ENCODE measurements around the gene HEBP1.

Gene HEBP1

DNA sequence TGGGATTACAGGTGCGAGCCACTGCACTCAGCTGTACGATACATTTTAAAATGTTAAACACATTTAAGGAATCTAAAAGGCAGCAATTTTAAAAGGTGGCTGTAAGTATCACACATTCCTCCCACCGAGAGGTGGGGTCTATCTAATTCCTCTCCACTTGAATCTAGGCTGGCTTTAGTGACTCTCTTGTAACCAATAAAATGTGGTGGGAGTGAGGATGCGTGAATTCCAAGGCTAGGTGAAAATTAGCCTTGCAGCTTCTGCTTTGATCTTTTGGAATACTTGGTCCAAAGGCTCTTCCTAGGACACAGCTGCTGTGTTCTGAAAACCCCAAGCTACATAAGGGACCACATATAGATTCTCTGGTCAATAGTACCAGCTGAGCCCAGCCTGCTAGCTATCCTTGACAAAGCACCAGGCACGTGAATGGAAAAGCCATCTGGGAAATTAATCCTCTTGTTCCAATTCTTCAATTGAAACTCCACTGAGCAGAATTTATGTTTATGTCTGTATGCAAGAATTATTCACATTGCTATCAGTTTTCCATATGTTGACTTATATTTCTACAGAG is 39.3 kb downstream of the HEBP1 start:
- Histone ChIP-seq H2AFZ (ENCODE audit: low read depth, low read length) (no peak overlapping the region), H3K79me2 (ENCODE audit: low read length) (no peaks in the 10 kb centered on the region), H3K4me2 (ENCODE audit: low read length) (no peak overlapping the region), H3K36me3 (replicated peaks; ENCODE audit: low read depth, low read length) (no peaks in the 10 kb centered on the region), H3K9me3 (ENCODE audit: insufficient read depth, low read length) (no peaks in the 10 kb centered on the region), H3K9ac (ENCODE audit: low read length) (no peak overlapping the region), H3K4me3 (ENCODE audit: low read length) (no peak overlapping the region), H4K20me1 (ENCODE audit: insufficient read depth, low read length) (no peaks in the 10 kb centered on the region), H3K27ac (ENCODE audit: low read length) (no peak overlapping the region), H3K27me3 (ENCODE audit: low read depth, low read length) (peaks cover 25% of the 10 kb centered on the region), H3K4me1 (ENCODE audit: low read length) (no peaks in the 10 kb centered on the region)
- TF ChIP-seq EZH2phosphoT487 (IDR thresholded peaks at IDR 0.05; ENCODE audit: low read depth) = no peak
- TF ChIP-seq, protein P1, sequence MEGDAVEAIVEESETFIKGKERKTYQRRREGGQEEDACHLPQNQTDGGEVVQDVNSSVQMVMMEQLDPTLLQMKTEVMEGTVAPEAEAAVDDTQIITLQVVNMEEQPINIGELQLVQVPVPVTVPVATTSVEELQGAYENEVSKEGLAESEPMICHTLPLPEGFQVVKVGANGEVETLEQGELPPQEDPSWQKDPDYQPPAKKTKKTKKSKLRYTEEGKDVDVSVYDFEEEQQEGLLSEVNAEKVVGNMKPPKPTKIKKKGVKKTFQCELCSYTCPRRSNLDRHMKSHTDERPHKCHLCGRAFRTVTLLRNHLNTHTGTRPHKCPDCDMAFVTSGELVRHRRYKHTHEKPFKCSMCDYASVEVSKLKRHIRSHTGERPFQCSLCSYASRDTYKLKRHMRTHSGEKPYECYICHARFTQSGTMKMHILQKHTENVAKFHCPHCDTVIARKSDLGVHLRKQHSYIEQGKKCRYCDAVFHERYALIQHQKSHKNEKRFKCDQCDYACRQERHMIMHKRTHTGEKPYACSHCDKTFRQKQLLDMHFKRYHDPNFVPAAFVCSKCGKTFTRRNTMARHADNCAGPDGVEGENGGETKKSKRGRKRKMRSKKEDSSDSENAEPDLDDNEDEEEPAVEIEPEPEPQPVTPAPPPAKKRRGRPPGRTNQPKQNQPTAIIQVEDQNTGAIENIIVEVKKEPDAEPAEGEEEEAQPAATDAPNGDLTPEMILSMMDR (IDR thresholded peaks at IDR 0.05; ENCODE audit: low read depth, low read length) = no peak

DNA sequence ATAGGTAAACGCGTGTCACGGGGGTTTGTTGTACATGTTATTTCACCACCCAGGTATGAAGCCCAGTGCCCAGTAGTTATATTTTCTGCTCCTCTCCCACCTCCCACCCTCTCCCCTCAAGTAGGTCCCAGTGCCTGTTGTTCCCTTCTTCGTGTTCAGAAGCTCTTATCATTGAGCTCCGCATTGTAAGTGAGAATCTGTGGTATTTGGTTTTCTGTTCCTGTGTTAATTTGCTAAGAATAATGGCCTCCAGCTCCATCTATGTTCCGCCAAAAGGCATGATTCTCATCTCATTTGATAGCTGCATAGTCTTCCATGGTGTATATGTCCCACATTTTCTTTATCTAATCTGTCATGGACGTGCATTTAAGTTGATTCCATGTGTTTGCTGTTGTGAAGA is 41.2 kb downstream of the HEBP1 start:
- Histone ChIP-seq H3K4me1 (ENCODE audit: low read length) (no peaks in the 10 kb centered on the region), H3K4me2 (ENCODE audit: low read length) (no peak overlapping the region), H3K4me3 (ENCODE audit: low read length) (no peak overlapping the region), H4K20me1 (ENCODE audit: insufficient read depth, low read length) (no peaks in the 10 kb centered on the region), H3K36me3 (replicated peaks; ENCODE audit: low read depth, low read length) (no peaks in the 10 kb centered on the region), H3K9ac (ENCODE audit: low read length) (no peak overlapping the region), H3K27ac (ENCODE audit: low read length) (no peak overlapping the region), H3K9me3 (ENCODE audit: insufficient read depth, low read length) (no peaks in the 10 kb centered on the region), H3K79me2 (ENCODE audit: low read length) (no peaks in the 10 kb centered on the region), H3K27me3 (ENCODE audit: low read depth, low read length) (peaks cover 18% of the 10 kb centered on the region), H2AFZ (ENCODE audit: low read depth, low read length) (no peak overlapping the region)
- TF ChIP-seq, protein P1 (IDR thresholded peaks at IDR 0.05; ENCODE audit: low read depth, low read length) = no peak

DNA sequence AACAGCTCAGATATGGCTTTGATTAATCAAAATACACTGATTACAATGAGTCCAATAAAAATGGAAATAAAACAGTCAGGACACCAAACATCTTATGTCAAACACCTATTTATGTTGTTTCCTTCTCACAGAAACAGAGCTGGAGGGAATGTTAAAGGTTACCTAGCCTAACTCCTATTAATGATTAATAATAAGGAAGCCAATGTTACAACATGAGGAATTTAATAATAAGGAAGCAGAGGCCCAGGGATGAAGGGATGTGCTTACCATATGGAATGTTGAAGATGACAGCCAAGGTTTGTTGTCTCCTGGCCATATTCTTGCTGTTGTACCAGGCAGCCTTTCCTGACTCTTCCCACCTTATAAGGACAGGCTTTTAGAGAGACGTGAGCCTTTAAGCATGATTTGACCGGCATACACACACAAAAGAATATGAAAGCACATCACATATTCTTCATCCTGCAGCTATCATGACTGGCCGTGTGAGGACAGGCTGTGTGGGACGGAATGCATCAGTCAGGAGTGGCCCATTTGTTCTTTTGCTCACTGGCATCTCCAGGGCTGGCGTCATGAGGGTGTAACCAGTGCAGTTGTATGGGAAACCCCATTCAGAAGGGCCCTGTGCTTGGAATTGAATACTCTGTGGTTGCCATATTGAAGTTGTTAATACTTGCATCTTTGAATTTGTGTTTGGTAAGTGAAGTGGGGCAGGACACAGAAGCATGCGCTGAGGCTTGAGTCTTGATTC is 45.0 kb downstream of the HEBP1 start:
- Histone ChIP-seq H3K27ac (ENCODE audit: low read length) (no peak overlapping the region), H3K27me3 (ENCODE audit: low read depth, low read length) (peaks cover 6% of the 10 kb centered on the region; the same call in 1 of the 2 replicates), H3K9me3 (ENCODE audit: insufficient read depth, low read length) (no peaks in the 10 kb centered on the region)

DNA sequence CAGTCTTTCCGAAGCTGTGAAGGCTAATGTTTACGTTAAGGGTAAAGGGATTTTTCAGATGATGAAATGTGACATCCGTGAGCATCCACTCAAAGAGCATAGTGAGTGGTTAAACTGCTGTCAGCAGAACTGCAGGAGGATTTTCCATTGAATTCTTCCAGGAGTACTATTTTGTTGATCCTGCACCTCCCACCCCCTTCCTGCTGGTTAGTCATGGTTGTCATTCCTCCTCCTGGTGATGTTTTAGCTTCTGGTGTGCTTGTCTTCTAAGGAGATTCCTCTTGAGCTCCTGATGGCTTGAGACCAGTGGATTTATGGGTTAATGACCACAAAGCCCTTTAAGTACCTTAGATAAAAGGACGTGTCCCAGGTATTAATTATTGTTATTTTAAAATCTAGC is 45.7 kb downstream of the HEBP1 start:
- Histone ChIP-seq H3K27ac (ENCODE audit: low read length) (no peak overlapping the region), H3K9me3 (ENCODE audit: insufficient read depth, low read length) (no peaks in the 10 kb centered on the region), H2AFZ (ENCODE audit: low read depth, low read length) (no peak overlapping the region), H3K4me1 (ENCODE audit: low read length) (no peaks in the 10 kb centered on the region), H3K4me3 (ENCODE audit: low read length) (no peak overlapping the region), H3K79me2 (ENCODE audit: low read length) (no peaks in the 10 kb centered on the region), H3K4me2 (ENCODE audit: low read length) (no peak overlapping the region), H4K20me1 (ENCODE audit: insufficient read depth, low read length) (no peaks in the 10 kb centered on the region), H3K27me3 (ENCODE audit: low read depth, low read length) (peaks cover 6% of the 10 kb centered on the region; the same call in 1 of the 2 replicates), H3K36me3 (replicated peaks; ENCODE audit: low read depth, low read length) (no peaks in the 10 kb centered on the region), H3K9ac (ENCODE audit: low read length) (no peak overlapping the region)
- TF ChIP-seq, protein P1 (IDR thresholded peaks at IDR 0.05; ENCODE audit: low read depth, low read length) = no peak
- no peak for TF ChIP-seq EZH2phosphoT487 (IDR thresholded peaks at IDR 0.05; ENCODE audit: low read depth)

More for the DNA sequence above, 45.0 kb downstream of the HEBP1 start:
- no peak overlapping the region for H3K9ac ChIP-seq (ENCODE audit: low read length)
- no peak overlapping the region for H2AFZ ChIP-seq (ENCODE audit: low read depth, low read length)
- no peak overlapping the region for H3K4me2 ChIP-seq (ENCODE audit: low read length)
- no peak overlapping the region for H3K4me3 ChIP-seq (ENCODE audit: low read length)
- H4K20me1 ChIP-seq (ENCODE audit: insufficient read depth, low read length) = no peaks in the 10 kb centered on the region
- H3K4me1 ChIP-seq (ENCODE audit: low read length) = no peaks in the 10 kb centered on the region
- no peaks in the 10 kb centered on the region for H3K36me3 ChIP-seq (replicated peaks; ENCODE audit: low read depth, low read length)
- H3K79me2 ChIP-seq (ENCODE audit: low read length) = no peaks in the 10 kb centered on the region
- TF ChIP-seq, protein P1 (IDR thresholded peaks at IDR 0.05; ENCODE audit: low read depth, low read length) = no peak

Data from OCI-LY3 (cell line).